HFF-Myc (cell line): ENCODE measurements around the gene TUFM.

ENCODE experiments used
- DNase-seq: peaks from one replicate; pipeline ENCODE4 v3.0.0-alpha.2; 2011; ENCODE audit warnings: low read depth; ENCODE audit errors: extremely low read depth
- H3K4me3 ChIP-seq: replicated peaks from 2 replicates; pipeline ENCODE4 v1.5.1; 2011; ENCODE audit warnings: low read depth, mild to moderate bottlenecking, control low read depth, low read length
- CTCF ChIP-seq: IDR thresholded peaks from 2 replicates; pipeline ENCODE4 v1.5.1; 2012; ENCODE audit warnings: mild to moderate bottlenecking, low read depth, low read length, control low read depth; ENCODE audit errors: missing control alignments

Gene TUFM

DNA sequence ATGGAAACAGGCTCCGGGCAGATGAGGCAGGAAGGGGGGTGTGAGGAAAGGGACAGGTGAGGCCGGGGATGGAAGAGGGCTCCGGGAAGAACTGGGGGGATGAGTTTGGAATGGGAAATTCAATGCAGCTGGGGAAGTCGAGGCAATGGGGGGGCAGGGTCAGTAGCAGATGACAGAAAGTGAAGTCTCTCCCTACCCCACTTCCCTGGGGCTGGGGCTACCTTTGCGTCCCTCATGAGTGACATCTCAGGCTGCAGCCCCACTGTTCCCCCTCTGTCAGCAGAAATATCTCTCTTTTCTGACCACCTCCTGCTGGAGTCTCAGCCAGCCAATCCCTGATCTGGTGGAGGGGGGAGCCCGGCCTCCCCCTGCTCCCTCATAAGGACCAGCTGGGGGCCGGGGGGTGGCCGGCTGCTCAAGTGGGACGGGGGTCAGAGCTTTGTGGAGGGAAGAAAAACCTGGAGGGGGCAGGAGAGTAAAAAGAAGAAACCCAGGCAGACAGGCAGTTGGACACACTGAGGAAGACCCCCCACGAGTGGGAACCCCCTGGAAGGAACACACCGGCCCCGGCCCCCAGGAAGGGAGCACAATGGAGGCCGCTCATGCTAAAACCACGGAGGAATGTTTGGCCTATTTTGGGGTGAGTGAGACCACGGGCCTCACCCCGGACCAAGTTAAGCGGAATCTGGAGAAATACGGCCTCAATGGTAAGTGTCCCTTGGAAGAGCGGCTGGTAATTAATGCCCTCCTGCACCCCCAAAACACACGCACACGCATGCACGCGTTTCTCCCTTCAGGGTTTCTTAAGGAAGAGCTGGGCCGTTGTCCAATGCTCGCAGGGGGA is 32.2 kb upstream of the TUFM start, which contains the start of gene ATP2A1:
Gene ATP2A1, plus strand, starts transcription at position 406 of the 844 bp plus-strand sequence. Its CDS starts 184 bp downstream, at position 590.
- no peak for TF ChIP-seq CTCF
- peak within 1 kb of the TSS; percentile 51 for H3K4me3 ChIP-seq
- no peak for DNase-seq

- no peak for DNase-seq
- TF ChIP-seq CTCF, result no peak
- H3K4me3 ChIP-seq, result no peak overlapping the region
Measured at GRCh38 chr16:28877655-28878000, 31.5 kb upstream of the TUFM start.

DNA sequence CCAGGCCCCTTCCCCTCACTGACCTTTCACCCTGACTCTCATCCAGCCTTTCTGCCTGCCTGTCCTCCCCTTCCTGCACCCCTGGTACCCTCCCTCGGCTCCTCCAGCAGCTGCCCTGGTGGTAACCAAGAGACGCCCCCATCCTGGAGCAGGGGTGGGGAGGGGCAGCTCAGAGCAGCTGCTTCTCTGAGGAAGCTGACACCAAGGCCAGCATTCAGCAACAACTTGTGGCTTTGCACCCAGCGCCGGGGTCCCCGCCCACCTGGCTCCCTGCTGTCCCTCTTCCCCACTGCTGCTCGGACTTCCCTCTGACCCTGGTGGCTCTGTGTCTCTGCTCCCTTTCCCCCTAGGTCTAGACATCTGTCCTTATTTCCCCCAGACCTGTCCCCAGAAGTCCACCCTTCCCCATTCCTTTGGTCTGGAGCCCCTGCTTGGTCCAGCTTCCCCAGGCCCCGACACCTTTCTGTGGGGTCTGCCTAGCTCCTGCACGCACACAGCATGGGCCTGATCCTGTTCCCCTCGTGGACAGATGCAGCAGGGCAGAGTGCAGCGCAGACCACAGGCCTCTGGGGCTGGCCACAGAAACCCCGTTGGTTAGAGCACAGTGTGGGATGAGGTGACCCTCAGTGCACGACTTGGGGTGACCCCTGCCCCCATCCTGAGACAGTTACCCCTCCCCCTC is 31.0 kb upstream of the TUFM start:
- no peak for TF ChIP-seq CTCF
- no peak overlapping the region for H3K4me3 ChIP-seq
- no peak for DNase-seq

DNA sequence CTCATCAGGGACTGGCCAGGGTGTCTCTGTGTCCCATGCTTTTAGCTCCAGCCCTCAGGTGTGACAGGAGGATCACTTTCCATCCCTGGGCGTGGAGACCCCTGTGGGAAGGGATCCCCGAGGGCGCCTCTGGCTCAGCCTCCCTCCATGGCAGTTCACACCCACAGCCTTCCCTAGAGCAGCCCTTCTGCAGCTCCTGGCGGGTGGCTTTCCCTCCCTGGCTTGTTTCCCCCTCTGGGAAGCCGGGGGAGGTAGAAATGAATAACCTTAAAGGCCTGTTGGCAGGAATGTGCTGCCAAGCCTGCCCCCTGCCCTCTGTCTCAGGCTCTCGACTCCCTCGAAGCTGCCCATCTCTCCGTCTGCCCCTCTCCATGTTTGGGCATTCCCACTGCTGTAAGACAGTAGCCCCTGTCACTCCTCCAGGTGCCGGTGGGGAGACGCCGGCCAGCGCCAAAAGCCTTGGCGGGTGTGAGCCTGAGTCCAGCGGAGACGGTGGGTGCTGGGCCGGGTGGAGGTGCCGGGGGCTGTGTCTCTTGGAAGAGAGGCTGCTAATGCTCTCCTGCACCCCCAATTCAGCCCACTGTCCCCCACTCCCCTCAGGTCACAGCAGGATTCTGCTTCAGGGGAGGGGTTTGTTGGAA is 30.0 kb upstream of the TUFM start:
- no peak for DNase-seq
- no peak for TF ChIP-seq CTCF
- no peak overlapping the region for H3K4me3 ChIP-seq

DNA sequence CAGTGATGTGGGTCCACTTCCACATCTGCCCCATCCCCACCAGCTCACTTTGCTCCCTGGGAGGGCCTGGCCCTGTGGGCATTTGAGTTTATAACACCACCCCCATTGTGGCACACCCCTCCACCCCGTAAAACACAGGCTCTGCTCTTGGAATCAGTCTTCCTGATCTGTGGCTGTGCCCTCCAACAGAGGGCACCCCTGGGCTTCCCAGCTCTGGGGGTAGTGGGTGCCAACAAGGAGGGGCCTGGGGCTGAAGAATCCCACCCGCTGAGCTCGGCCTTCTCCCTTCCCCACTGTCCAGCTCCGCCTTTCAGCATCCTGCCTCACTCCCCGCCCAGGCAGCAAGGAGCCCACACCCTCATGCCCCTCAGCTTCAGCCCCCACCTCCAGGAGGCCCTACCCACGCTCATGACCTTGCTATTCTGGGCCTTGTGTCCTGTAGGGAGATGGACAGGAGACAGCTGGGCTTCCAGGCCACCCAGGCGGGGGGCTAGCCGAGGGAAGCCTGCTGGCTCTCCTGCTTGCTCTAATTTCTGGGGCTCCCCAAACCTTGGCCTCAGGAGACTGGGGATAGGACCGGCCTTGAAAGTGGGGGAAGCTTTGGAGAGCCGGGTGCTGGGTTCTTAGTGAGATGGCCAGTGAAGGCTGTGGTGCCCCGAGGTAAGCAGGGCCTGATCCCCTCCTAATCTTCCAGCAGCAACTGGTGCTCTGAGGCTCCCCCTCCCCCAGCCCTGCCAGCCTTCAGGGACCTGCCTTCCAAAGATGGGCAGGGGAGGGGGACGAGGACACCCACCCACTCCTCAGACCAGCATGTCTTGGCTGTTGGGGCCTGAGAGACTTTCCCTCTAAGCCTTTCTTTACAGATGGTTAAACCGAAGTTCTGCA is 29.2 kb upstream of the TUFM start:
- no peak for TF ChIP-seq CTCF
- no peak for DNase-seq
- H3K4me3 ChIP-seq, result no peak overlapping the region

DNA sequence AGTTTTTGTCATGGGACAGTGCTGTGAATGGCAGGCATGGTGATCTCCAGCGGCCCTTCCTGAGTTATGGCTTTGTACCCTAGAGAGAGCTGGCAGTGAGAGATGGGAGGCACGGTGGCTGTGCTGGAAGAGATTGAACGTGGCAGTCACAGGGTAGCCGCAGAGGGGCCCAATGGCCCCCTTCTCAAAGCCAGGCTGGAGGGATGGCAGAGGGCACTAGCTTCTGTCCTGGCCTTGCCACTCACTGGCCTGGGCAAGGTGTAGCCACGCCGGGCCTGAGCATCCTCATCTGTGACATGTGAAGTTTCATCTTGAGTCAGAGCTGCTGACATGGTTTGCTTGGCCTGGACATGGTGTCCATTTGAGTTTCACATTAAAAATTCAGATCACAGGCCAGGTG is 28.3 kb upstream of the TUFM start:
- DNase-seq, result no peak
- TF ChIP-seq CTCF, result no peak
- no peak overlapping the region for H3K4me3 ChIP-seq
